Right lobe of liver (tissue), 4 donors: Measurements from ENCODE around the gene EARS2.

Experiments used
- POLR2A ChIP-seq: fragments of 450-650 bp; IDR thresholded peaks from one replicate; pipeline ENCODE4 v1.6.1; 2017; ENCODE audit warnings: antibody characterized with exemption, mild to moderate bottlenecking
- TF ChIP-seq, protein P1 (sequence below), 4 donors: fragments of 200-600 bp in 3 of 4; fragments of 450-650 bp in 1 of 4; IDR thresholded peaks; one replicate each; pipeline versions ENCODE4 v1.5.1 to v1.8.0; 2016 to 2022; ENCODE audit warnings: antibody characterized with exemption in 4 of 4, mild to moderate bottlenecking in 2 of 4
- donor health status: DM: no; HTN: no; CAD: no.
- donor health status: DM: no; HTN: no; CAD: no.
- donor health status: DM: no; HTN: yes; CAD: no.

DNA sequence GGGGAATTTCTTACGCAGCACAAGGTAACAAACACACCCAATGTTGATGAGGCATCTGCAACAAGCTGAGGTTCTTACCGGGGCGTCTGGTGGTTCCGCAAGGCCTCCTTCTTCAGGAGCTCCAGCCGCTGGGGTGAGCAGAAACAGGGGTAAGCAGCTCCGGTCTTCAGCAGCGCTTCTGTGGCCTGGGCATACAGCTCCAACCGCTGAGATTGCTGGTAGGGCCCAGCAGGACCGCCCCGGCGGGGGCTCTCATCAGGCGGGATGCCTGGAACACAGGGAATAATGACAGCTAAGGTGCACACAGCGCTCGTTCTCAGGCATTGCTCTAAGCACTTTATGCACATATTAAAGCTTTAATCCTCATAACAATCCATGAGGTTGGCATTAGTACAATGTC lies 12.7 kb downstream of the EARS2 start:
- TF ChIP-seq, protein P1, sequence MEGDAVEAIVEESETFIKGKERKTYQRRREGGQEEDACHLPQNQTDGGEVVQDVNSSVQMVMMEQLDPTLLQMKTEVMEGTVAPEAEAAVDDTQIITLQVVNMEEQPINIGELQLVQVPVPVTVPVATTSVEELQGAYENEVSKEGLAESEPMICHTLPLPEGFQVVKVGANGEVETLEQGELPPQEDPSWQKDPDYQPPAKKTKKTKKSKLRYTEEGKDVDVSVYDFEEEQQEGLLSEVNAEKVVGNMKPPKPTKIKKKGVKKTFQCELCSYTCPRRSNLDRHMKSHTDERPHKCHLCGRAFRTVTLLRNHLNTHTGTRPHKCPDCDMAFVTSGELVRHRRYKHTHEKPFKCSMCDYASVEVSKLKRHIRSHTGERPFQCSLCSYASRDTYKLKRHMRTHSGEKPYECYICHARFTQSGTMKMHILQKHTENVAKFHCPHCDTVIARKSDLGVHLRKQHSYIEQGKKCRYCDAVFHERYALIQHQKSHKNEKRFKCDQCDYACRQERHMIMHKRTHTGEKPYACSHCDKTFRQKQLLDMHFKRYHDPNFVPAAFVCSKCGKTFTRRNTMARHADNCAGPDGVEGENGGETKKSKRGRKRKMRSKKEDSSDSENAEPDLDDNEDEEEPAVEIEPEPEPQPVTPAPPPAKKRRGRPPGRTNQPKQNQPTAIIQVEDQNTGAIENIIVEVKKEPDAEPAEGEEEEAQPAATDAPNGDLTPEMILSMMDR (IDR thresholded peaks at IDR 0.05) = no peak
- no peak for TF ChIP-seq POLR2A
